ENCODE measurements around the gene CTDNEP1. TPM values are rescaled to one million over a fixed set of nuclear protein-coding genes. Genes with fewer than 3 reads are reported as not detected.

CTDNEP1 gene
- total and polyA plus RNA-seq, 4 donors: 11.0 to 28.6 (median 18.6) TPM

GRCh38 chr17:7214300-7215135 is 37.0 kb downstream of the CTDNEP1 start:
- H3K4me1 ChIP-seq (ENCODE audit: control insufficient read depth in 4 of 4, insufficient read depth in 4 of 4, low read length in 3 of 4): peaks cover 11 to 30% (median 20%) of the 10 kb centered on the region in 4 donors
- peak; percentile 98 for DNase-seq (ENCODE audit: low spot score)
- TF ChIP-seq CTCF (IDR thresholded peaks at IDR 0.05; ENCODE audit: low read depth, low read length, missing input control) (peak; percentile 56), EGR1 (IDR thresholded peaks at IDR 0.05; ENCODE audit: low read depth in 2 of 2) (peak; percentile 76), ZBTB33 (IDR thresholded peaks at IDR 0.05) (no peak), NR2F2 (IDR thresholded peaks at IDR 0.05) (no peak), RXRA (IDR thresholded peaks at IDR 0.05) (peak in 1 of 2 donors; percentile 9), ATF3 (IDR thresholded peaks at IDR 0.05) (no peak), RAD21 (IDR thresholded peaks at IDR 0.05) (peak; percentile 68 to 69), MAX (IDR thresholded peaks at IDR 0.05) (peak; percentile 33), SP1 (IDR thresholded peaks at IDR 0.05) (peak; percentile 82), JUND (IDR thresholded peaks at IDR 0.05) (no peak), HNF4G (IDR thresholded peaks at IDR 0.05) (no peak), GABPA (IDR thresholded peaks at IDR 0.05 in 1 of 2, conservative IDR thresholded peaks at IDR 0.05 in 1 of 2) (no peak)
- peak overlapping the region; percentile 23 to 33 (median 30) for H3K4me3 ChIP-seq (ENCODE audit: low read depth in 1 of 3, low read length in 3 of 3)
- WGBS: under 1% methylated on average over 45 of the region's 45 CpGs
- peak overlapping the region; percentile 74 to 78 for H3K27ac ChIP-seq (ENCODE audit: low read depth in 1 of 2, low read length in 2 of 2)
- no peaks in the 10 kb centered on the region for H3K27me3 ChIP-seq (ENCODE audit: control insufficient read depth in 4 of 4, insufficient read depth in 4 of 4, low read length in 3 of 4)
- H3K9ac ChIP-seq (ENCODE audit: low read depth in 1 of 2, low read length in 2 of 2): no peak overlapping the region
- no peaks in the 10 kb centered on the region for H3K9me3 ChIP-seq (ENCODE audit: control insufficient read depth in 4 of 4, low read length in 3 of 4)
- H3K36me3 ChIP-seq (ENCODE audit: control insufficient read depth in 4 of 4, insufficient read depth in 3 of 4, low read depth in 1 of 4, low read length in 3 of 4): no peaks in the 10 kb centered on the region

GRCh38 chr17:7213895-7214299 is 37.6 kb downstream of the CTDNEP1 start:
- Histone ChIP-seq H3K4me1 (ENCODE audit: control insufficient read depth in 4 of 4, insufficient read depth in 4 of 4, low read length in 3 of 4) (peaks cover 6 to 24% (median 14%) of the 10 kb centered on the region in 4 donors), H3K27ac (ENCODE audit: low read depth in 1 of 2, low read length in 2 of 2) (peak overlapping the region in 1 of 2 donors; percentile 74), H3K27me3 (ENCODE audit: control insufficient read depth in 4 of 4, insufficient read depth in 4 of 4, low read length in 3 of 4) (no peaks in the 10 kb centered on the region), H3K36me3 (ENCODE audit: control insufficient read depth in 4 of 4, insufficient read depth in 3 of 4, low read depth in 1 of 4, low read length in 3 of 4) (no peaks in the 10 kb centered on the region), H3K9me3 (ENCODE audit: control insufficient read depth in 4 of 4, low read length in 3 of 4) (no peaks in the 10 kb centered on the region), H3K4me3 (ENCODE audit: low read depth in 1 of 3, low read length in 3 of 3) (peak overlapping the region in 2 of 3 donors; percentile 23 to 33), H3K9ac (ENCODE audit: low read depth in 1 of 2, low read length in 2 of 2) (no peak overlapping the region)
- no peak for DNase-seq (ENCODE audit: low spot score)
- no peak for TF ChIP-seq EGR1 (IDR thresholded peaks at IDR 0.05; ENCODE audit: low read depth in 2 of 2)
- TF ChIP-seq JUND (IDR thresholded peaks at IDR 0.05): no peak
- peak; percentile 38 for TF ChIP-seq ATF3 (IDR thresholded peaks at IDR 0.05)
- no peak for TF ChIP-seq TAF1 (conservative IDR thresholded peaks at IDR 0.05)
- TF ChIP-seq ZBTB33 (IDR thresholded peaks at IDR 0.05): no peak
- peak in 1 of 2 donors; percentile 1 for TF ChIP-seq RXRA (IDR thresholded peaks at IDR 0.05)
- peak in 1 of 2 donors; percentile 43 for TF ChIP-seq RAD21 (IDR thresholded peaks at IDR 0.05)
- TF ChIP-seq CTCF (IDR thresholded peaks at IDR 0.05; ENCODE audit: low read depth, low read length, missing input control): peak; percentile 29
- no peak for TF ChIP-seq SP1 (IDR thresholded peaks at IDR 0.05)
- WGBS: 7% methylated on average over 15 of the region's 15 CpGs
